Brain microvascular endothelial cell (primary cell): ENCODE data around the gene ADCY4.

Experiments used
- DNase-seq: peaks from one replicate; pipeline ENCODE4 v3.0.0-alpha.2; 2020
- H3K27ac ChIP-seq: fragments of 250-450 bp; sonication (Bioruptor Pico); 2 replicates; pipeline ENCODE4 v1.5.1; 2020; ENCODE audit warnings: mild to moderate bottlenecking, moderate library complexity
- H3K27me3 ChIP-seq: fragments of 250-450 bp; sonication (Bioruptor Pico); replicated peaks from 2 replicates; pipeline ENCODE4 v1.5.1; 2020; ENCODE audit warnings: mild to moderate bottlenecking
- H3K36me3 ChIP-seq: fragments of 250-450 bp; sonication (Bioruptor Pico); replicated peaks from 2 replicates; pipeline ENCODE4 v1.5.1; 2020; ENCODE audit warnings: mild to moderate bottlenecking
- H3K4me3 ChIP-seq: 2 replicates; pipeline ENCODE4 v1.5.1; 2011; ENCODE audit warnings: low read depth, mild to moderate bottlenecking, control low read depth, low read length, moderate library complexity
- CTCF ChIP-seq: IDR thresholded peaks from 2 replicates; pipeline ENCODE4 v1.5.1; 2011; ENCODE audit warnings: low read depth, mild to moderate bottlenecking, moderate library complexity, low read length, control low read depth, inconsistent platforms; ENCODE audit errors: missing control alignments
- in situ Hi-C: cut with HindIII; loops from 2 replicates; pipeline ENCODE4 v1.10.0; 2017; ENCODE audit warnings: low sequenced_read_pairs, low pct_ligation_motif_present

ADCY4 gene

GRCh38 chr14:24289649-24290280 is 45.1 kb downstream of the ADCY4 start:
- no peak for TF ChIP-seq CTCF
- Histone ChIP-seq H3K27me3 (no peaks in the 10 kb centered on the region), H3K4me3 (no peak overlapping the region), H3K36me3 (peaks cover 5% of the 10 kb centered on the region), H3K27ac (no peak overlapping the region)
- no peak for DNase-seq
- in situ Hi-C loops, result loop anchor here (10.0 kb wide), 1 partner anchor 45 kb away; the partner anchor contains the start of gene TINF2

- Histone ChIP-seq H3K27ac (no peak overlapping the region), H3K36me3 (peaks cover 5% of the 10 kb centered on the region), H3K27me3 (no peaks in the 10 kb centered on the region), H3K4me3 (no peak overlapping the region)
- in situ Hi-C loops, result no loop called here
- no peak for TF ChIP-seq CTCF
- no peak for DNase-seq
Measured at GRCh38 chr14:24286996-24287395, 47.9 kb downstream of the ADCY4 start.

- H3K36me3 ChIP-seq, result peaks cover 5% of the 10 kb centered on the region
Measured at GRCh38 chr14:24285351-24285750, 49.5 kb downstream of the ADCY4 start.

GRCh38 chr14:24284501-24285035 is 50.3 kb downstream of the ADCY4 start:
- TF ChIP-seq CTCF, result no peak
- DNase-seq, result no peak
- H3K36me3 ChIP-seq, result no peaks in the 10 kb centered on the region
- no peak overlapping the region for H3K4me3 ChIP-seq
- no peaks in the 10 kb centered on the region for H3K27me3 ChIP-seq
- H3K27ac ChIP-seq, result no peak overlapping the region
- in situ Hi-C loops, result no loop called here

More at GRCh38 chr14:24285351-24285750, 49.5 kb downstream of the ADCY4 start:
- DNase-seq, result no peak
- H3K27me3 ChIP-seq, result no peaks in the 10 kb centered on the region
- no peak overlapping the region for H3K4me3 ChIP-seq
- no peak for TF ChIP-seq CTCF
- in situ Hi-C loops, result no loop called here
- no peak overlapping the region for H3K27ac ChIP-seq

- no peak for TF ChIP-seq CTCF
- no peak overlapping the region for H3K4me3 ChIP-seq
- no peak for DNase-seq
- H3K27ac ChIP-seq, result no peak overlapping the region
- H3K27me3 ChIP-seq, result no peaks in the 10 kb centered on the region
- in situ Hi-C loops, result no loop called here
- H3K36me3 ChIP-seq, result no peaks in the 10 kb centered on the region
Measured at GRCh38 chr14:24283796-24284460, 50.9 kb downstream of the ADCY4 start.

GRCh38 chr14:24282736-24283135 is 52.1 kb downstream of the ADCY4 start:
- H3K36me3 ChIP-seq, result no peaks in the 10 kb centered on the region
- no peak overlapping the region for H3K4me3 ChIP-seq
- H3K27me3 ChIP-seq, result no peaks in the 10 kb centered on the region
- no peak for TF ChIP-seq CTCF
- DNase-seq, result no peak
- no peak overlapping the region for H3K27ac ChIP-seq
- in situ Hi-C loops, result no loop called here
